ENCODE measurements around the gene FRG1.
"Not testable (repeated sequence)": the region's sequence is repeated elsewhere in the genome, so short reads cannot be mapped to it uniquely, and the experiment has no call there.

FRG1 gene

DNA sequence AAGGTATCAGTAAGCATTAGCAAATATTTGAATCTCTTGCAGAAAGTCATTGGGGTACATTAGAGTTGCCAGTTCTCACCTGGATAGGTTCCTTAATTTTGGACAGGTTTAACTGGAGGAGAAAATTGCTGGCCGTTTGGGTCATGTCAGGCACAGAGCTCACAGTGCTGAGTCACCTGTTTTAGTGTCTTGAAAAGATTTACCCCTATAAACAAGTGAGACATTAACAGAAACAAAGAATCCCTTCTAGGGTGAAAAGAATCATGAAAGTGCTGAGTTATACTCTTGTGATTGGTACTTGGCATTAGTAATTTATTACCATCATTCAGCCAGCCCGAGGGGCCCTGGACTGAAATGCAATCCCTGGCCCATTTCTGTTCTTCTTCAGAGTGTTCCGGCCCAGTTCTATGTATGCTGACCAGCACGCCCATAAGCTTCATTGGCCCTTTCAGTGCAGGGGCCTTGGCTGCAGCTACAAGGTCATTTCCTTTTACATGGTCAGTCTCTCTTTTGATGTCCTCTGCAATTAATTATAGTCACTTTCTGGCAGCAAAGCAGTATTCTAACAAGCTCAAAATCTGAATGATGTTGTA lies 45.1 kb downstream of the FRG1 start:
- not testable (repeated sequence) for DNase-seq

DNA sequence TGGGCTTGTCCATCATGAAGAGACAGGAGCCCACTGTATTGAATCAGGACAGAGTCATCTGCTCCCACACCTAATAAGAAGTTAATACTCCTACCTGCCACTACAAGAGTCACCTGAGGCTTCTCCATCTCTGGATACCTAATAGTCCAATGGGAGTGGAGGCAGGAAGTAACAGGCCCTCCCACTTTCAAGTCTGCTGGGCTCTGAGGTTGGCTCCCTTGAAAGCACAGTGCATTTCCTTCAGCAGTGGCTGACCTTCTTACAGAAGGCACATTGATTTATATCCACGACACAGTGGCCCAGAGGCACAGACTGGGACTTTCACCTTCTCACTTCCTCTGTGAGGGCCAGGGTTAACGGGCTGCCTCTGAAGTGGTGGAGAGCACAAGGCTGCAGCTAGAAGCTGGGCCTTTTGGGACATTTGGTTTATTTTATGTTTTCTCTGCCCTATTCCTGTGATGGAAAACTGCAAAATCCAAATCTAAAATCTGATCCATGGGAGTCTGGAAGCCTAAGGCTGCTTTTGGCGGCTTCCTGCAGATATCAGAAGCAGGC lies 48.3 kb downstream of the FRG1 start:
- no peak for DNase-seq

DNA sequence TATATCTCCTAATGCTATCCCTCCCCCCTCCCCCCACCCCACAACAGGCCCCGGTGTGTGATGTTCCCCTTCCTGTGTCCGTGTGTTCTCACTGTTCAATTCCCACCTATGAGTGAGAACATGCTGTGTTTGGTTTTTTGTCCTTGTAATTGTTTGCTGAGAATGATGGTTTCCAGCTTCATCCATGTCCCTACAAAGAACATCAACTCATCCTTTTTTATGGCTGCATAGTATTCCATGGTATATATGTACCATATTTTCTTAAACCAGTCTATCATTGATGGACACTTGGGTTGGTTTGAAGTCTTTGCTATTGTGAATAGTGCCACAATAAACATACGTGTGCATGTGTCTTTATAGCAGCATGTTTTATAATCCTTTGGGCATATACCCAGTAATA lies 49.3 kb downstream of the FRG1 start:
- not testable (repeated sequence) for DNase-seq
